CD4-positive, alpha-beta T cell treated with Interleukin-15 for 4 hours (primary cell): ENCODE data around the gene SCN1A.
"Not testable (repeated sequence)": the region's sequence is repeated elsewhere in the genome, so short reads cannot be mapped to it uniquely, and the experiment has no call there.

ENCODE experiments used
- DNase-seq: peaks from one replicate; pipeline ENCODE4 v3.0.0-alpha.2; 2020; ENCODE audit warnings: low spot score

SCN1A gene

DNA sequence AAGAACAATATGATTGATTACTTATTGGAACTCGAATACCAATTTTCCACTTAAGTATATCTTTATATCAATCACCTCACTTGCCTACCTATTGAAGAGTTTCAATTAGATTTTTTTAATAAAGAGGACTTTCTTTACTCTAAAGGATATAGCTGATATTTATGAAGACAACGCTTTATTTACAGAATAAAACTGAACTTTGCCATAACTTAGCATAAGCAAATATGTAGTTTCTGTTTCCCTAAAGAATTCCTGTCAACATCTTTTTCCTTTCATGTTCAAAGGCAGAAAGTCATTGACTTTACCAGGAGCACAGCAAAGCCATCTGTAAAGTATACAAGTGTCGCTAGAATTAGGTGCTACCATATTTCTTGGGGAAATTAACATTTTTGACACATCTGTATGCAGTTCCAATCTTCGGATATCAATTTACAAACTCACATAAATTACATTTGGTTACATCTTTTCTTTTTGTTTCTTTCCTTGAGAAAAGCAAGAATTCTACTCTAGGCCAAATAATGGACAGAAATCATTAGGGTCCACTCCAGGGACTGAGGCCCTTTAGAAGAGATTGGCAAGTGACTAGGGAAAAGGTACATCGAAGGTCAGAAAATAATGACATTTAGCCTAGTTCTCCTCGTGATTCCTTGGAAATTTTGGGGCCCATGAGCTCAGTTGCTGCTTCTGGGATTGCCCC, 7.5 kb upstream of the SCN1A start:
- DNase-seq, result no peak

DNA sequence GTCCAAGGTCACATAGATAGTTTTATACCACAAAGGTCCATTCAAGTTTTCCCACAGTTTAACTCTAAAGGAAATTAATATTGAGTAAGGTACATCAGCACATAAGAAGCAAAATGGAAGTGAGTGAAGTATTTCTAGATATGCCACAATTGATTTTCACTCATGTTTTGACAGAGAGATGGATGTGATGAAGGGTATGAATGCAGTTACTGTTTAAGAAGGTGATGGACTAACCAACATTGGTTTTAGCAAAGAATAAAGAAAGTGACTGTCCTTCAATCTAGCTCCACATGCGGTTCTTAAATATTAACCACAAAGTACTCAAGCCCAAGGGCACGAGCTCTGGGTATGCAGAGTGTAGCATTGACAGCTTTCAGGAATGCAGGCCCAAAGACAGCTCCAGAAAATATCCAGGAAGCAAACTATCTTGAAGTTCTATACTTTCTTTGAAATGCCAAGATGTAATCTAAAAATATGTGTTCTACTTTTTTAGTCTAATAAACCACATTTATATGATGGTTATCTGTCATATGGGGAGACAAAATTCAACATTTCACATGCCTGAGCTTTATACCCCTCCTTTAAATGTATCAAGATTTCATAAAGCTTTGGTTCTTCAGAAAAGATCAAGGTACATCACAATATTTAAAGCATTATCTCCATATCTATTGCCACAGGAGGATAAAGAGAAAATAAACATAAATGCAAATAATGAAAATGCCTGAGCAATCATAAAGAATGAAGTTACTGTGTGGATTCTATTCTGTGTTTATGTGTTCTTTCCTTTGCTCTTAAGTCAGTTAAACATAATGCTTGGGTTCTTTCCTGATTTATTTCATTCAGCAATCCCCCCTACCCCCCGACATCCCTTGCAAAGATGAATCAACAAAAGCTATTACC, 6.7 kb upstream of the SCN1A start:
- no peak for DNase-seq

DNA sequence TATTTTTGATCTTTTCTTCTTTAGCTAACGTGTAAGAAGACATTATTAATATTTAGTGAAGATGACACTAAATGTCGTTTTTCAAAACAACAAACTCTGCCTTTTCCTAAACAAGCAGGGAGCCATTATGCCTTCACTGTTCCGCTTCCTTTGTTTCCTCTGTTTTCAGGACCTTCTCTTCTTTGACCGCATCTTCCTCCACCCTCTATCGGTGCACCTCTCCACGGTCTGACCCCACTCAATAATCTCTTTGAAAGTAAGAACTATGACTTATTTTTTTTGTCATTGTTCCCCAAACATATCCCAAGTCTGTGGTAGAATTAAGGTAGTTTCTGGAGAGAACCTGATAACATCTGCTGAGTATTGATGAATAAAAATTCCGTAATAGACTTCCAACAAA, 5.8 kb upstream of the SCN1A start:
- no peak for DNase-seq

DNA sequence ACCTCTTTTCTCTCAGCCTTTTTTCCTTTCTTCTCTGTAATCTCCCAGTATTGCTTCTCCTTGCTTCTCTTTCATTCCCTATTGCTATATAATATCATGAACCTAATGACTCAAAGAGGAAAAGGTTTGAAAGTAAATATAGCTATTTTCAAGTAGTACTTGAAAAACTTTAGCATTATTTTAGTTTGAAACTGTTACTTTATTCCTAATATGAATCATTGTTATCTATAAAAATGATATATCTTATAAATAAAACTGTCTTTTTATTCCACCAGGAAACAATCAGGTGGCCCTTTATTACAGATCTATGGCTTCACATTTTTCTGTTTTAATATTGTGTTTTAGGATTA, 311 bp upstream of the SCN1A start:
- DNase-seq, result no peak

DNA sequence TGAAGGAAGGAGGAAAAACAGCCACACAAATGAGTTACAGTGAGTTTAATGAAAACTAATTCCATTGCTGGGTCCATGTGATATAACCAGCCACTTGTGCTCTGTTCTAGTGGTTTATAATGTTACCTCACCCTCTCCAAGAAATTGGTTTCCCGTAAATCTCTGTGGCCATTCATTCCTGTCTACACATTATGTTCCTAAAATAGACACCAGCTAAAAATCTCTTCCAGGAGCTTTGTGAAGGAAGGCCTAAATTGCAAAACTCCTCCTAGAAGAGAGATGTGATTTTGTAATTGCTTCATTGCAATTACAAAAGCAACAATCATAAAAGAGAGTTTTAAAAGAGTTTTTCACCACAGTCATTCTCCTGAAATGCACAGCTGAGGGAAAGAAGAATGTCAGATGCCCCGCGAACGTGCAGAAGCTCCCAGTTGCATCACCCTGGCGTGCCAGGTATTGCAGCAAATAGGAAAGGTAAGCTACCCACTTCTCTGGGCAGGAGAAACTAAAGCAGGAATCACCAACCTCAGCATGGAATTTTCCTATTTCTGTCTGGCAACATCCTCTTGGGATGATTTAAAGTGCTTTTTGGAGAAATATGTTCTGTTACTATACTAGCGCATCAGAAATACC, 1.7 kb downstream of the SCN1A start:
- DNase-seq, result no peak

DNA sequence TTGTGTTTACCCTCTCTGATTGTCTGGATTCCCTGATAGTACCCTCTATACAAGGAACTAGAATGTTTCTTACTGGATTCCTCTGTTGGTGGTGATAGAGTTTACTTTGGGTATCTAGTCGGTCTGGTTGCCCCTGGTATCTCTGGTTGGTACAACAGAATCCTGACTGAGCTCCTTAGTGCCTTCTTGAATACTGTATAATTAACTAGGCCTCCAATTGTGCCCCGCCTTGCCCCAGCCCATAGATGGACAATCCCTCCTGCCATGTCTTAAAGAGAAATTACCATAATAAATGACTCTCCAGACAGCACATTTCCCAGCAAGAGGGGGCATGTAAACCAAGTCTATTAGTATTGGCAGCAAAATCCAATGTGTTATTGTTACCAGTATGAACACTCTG, 2.3 kb downstream of the SCN1A start:
- DNase-seq, result no peak

DNA sequence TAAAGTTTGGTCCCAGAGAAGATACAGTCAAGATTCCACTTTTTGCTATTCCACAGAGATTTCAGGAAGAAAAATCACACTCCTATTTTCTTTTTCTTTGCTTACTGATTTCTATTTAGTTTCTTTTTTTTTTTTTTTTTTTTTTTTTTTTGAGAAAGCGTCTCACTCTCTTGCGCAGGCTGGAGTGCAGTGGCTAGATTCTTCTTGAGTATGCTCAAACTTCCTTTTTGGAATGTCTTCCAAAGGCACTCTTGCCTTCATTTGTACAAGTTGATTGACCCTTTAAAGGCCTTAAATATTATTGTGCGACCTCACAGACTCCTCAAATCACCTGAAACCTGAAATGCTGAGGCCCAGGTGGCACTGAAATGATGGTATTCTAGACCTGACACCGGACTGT, 9.6 kb downstream of the SCN1A start:
- DNase-seq, result no peak

DNA sequence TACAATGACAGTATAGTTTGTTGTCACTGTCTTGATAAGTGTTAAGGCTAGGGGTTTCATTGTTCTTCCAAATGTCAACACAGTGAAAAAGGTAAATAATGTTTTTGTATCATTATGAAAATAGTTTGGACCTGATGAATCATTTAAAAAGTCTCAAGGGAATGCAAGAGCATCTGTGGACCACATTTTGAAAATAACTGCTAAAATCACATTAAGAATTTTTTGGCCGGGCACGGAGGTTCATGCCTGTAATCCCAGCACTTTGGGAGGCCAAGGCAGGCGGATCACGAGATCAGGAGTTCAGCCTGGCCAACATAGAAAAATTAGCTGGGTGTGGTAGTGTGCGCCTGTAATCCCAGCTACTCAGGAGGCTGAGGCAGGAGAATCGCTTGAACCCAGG, 10.3 kb downstream of the SCN1A start:
- no peak for DNase-seq

DNA sequence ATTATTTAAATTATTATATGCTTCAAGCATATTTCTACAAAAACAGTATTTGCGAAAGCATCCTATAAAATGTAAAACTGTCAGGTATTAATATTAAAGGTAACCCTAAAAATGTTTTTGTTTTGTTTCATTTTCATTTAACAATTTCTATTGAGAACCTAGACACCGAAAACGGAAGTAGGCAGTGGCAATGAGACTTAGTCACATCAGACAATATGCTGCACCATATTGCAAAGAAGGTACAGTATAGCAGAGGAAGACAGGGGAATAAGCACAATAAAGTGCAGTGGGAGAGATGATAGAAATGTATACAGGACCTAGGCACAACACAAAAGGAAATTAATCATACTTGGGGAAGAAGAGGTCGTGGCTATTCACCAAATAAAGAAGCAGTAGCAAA, 12.2 kb downstream of the SCN1A start:
- DNase-seq, result no peak

DNA sequence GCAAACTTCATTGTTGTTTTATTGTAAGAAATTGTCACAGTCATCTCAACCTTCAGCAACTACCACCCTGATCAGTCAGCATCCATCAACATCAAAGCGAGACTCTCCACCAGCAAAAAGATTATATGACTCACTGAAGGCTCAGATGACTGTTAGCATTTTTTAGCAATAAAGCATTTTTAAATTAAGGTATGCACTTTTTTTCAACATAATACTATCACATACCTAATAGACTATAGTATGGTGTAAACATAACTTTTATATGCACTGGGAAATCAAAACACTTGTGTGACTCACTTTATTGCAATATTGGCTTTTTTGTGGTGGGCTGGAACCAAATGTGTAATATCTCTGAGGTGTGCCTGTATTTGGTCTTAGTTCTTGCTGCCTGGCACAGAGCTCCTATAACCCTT, 15.6 kb downstream of the SCN1A start:
- no peak for DNase-seq

DNA sequence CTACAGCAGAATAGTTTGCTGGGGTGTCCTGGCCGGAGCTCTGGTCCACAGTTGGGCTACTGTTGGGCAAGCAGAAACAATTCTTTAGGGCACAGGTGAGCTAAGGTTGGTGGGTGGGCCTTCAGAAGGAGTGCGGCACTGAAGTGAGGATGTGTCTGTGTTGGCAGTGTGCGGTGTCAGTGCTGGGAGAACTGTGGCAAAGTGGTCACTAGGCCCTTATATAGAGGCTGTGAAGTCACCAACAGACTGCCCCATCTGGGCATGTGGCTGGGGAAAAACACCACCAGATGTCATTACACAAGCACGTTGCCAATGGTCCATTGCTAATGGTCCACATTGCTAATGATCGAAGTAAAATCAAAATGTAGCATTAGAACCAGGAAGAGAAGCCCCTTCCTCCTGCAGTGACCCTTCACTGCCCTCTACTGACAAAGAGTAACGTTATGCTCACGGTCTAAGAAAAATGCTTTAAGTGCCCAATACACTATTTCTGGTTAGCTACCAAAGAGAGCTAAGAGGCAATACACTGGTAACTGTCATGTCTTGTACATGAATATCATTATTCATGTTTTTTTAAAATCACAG, 21.3 kb downstream of the SCN1A start:
- no peak for DNase-seq

DNA sequence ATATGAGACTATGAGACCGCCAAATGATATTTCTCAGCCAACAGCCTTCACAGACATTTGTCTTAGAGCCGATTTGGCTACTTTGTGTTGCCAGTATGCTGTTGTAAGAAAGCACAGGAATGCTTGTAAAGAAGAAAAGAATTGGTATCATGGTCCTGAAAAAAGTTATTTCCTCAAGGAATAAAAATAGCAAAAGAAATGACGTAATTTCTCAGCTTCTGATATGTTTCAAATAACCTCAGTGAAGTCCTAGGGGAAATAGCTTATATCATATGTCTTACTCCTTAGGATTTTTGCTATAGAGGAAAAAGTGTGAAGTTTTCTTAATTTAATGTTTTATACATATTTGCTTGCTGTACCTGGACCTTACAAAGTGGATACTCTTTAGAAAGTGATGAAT, 23.0 kb downstream of the SCN1A start:
- DNase-seq, result no peak

DNA sequence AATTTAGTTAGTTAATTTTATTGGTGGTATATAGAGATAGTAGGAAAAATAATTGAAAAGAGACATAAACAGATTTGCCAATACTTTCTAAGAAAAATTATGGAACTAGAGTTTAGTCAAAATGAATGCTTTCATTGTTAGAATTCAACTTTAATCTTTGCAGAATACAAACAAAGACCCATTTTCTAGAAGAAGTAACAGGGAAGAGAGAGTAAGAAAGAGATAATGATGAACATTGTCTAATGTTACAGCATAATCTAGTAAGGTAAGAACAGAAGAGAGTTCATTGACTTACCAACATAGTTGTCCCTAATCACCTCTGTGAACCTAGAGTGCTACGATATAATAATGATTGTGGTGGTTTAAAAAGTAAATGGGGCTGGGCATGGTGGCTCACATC, 23.7 kb downstream of the SCN1A start:
- no peak for DNase-seq

DNA sequence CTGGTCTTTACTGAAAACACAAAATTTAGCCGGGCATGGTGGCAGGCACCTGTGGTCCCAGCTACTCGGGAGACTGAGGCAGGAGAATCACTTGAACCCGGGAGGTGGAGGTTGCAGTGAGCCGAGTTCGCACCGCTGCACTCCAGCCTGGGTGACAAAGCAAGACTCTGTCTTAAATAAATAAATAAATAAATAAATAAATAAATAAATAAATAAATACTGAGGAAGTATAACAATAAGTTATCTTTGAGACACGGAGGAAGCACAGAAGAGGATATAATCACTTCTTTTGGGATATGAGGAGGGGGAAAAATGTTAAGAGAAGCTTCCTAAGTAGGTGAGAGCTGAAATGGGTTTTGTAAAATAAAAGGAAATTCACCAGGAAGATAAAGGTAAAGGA, 24.5 kb downstream of the SCN1A start:
- not testable (repeated sequence) for DNase-seq

DNA sequence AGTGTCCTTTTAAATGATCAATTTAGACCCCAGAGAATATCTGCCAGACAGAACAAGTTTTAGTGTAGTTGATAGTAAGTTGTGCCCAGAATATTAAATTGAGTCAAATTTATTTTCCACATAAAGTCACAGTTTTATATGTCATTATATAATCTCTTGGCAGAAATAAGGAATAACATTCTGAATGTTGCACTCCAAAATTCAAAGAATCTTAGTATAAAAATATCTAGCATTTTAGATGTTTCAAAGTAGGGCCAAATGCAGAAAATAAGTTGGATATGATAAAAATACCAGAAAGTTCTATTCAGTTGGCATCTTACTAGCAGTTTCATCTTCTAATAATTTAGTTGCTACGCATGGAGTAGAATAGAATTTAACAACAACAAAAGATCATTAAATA, 33.5 kb downstream of the SCN1A start:
- DNase-seq, result no peak

DNA sequence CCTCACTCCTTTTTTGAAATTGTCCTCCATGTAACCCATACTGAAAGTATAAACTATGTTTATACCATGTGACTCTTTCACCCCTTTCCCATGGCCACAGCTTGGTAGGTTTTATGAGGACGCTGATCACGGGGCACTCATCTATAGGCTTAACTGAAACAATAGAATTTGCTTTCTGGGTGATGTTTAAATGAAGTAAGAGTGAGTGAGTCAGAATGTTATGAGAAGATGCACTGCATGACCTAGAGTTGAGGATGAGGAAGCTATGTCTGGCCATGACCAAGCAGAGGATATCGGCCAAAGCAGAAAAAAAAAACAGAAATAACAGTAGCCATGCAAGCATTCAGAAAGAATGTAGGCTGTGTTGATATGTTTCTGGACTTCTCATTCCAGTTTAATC, 34.9 kb downstream of the SCN1A start:
- no peak for DNase-seq

DNA sequence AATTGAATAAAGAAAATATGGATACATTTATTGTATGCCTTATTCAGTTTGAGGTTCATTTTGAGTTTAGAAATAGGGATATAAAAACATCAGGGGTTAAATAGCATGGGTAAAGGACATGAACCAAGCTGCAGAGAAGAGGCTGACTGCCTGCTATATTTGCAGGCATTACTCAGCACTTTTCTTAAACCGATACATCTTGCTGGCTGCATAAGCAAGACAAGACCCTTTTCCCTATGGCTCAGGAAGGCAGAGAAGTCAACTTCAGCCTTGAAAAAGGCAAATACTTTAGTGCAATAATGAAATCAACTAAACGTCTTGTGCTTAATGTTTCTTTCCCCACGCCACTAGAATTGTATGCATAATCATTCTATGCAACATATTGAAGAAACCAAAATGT, 36.4 kb downstream of the SCN1A start:
- DNase-seq, result no peak

DNA sequence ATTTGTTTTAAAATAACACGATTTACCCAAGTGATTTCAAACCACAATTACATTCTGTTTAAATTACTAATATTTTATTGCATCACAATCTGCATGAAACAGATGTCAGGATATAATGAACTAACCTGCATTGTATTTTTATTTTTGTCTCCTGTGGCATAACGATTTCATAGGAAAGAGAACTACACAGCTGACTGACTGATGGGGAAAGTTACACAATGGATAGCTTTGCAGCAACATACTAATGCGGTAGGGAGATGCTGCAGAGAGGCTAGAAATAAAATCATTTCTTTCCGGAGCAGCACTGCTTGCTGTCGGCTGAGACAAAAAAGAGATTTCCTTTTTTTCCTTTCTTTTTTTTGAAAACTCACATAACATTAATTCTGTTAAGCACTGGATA, 36.9 kb downstream of the SCN1A start:
- DNase-seq, result no peak

DNA sequence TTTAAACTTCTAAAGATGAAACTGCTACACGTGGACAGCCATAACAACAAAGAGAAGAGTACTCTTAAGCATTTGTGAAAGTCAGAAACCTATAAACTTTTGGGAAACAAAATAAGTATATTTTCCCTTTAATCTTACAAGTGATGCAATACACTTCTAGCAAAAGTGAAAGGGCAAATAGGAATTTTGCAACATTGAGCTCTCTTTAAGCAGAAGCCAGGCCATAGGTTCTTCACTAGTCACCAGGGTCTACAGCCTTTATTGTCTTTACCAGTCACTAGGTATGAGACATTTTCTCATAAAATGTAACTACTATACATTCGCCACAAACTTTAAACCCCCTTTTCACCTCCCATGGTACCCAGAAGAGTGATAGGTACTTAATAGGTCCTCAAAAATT, 37.5 kb downstream of the SCN1A start:
- DNase-seq, result no peak

DNA sequence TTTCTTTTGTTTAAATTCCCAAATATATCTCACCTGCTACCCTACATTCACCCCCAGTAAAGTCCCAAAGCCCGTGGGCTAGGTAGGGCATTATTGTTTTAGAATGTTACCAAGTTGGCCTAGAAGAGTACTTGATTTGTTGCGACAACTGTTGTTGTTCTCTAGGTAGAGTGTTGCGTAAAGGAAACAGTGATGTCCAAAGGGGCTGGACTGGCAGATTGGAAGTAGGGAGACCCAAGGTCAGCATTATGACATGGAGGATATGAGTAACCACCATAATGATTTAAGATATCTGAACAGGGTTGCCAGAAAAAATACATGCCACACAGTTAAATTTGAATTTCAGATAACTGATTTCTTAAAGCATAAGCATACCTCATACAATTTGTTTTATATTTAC, 39.2 kb downstream of the SCN1A start:
- DNase-seq, result no peak

DNA sequence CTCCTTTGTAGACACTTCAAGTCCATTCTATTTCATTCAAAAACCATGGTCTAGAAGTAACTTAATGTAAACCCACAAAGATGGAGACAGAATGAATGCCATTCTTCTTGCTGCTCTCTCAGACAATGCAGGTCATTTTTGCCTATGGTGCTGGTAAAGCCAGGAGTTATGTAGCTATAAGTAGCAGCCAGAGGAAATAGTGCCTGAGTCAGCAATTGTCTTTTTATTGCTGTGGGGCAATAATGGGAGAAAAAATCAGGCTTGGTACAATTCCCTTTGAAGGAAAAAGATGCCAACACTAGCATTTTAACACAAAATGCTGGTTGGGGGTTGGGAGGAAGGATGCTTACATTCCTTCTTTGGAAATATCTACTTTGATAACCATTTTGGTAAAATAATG, 43.5 kb downstream of the SCN1A start:
- no peak for DNase-seq

DNA sequence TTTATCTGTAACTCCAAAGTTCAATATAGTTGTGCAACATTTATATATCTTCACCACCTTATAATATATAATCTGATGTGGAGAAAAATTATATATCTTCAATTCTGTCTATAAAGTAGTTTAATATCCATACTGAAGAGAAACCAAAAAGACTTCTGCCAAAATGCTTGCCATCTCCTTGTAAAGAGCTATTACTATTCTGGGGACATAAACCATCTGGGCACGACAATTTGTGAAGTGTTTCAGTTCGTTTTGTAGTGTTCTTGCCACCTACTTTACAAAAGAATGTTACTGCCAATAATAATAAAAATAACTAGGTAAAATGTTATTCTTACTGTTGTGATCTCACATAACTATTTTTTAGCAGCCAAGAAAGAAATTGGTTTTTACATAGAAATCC, 45.1 kb downstream of the SCN1A start:
- DNase-seq, result no peak

DNA sequence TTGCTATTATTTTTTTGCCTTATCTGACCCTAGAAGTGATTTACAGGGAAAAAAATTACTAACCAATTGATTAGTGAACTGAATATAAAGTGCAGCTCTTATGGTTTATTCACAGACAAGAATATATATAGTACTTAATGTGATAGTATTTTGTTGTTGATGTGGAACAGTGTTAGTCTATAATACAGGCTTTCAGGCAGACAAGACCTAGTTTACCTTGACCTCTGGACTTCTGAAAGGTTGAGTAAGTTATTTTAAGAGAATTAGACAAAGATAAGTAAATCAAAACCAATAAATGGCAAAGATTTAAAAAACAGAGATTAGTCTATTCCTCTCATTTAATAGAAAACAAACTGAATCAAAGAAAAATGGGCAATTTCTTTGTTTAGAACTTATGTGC, 46.0 kb downstream of the SCN1A start:
- DNase-seq, result no peak
